Urinary bladder (tissue), 4 donors: Measurements from ENCODE around the gene CCDC38. TPM values are rescaled to one million over a fixed set of nuclear protein-coding genes. Genes with fewer than 3 reads are reported as not detected.
"Not testable (repeated sequence)": the region's sequence is repeated elsewhere in the genome, so short reads cannot be mapped to it uniquely, and the experiment has no call there.

Source experiments
- DNase-seq: peaks from one replicate; pipeline ENCODE4 v3.0.0-alpha.2; 2015; ENCODE audit errors: extremely low spot score
- H3K27ac ChIP-seq: one replicate; pipeline ENCODE4 v1.5.1; 2013; ENCODE audit warnings: low read depth, mild to moderate bottlenecking, moderate library complexity
- H3K36me3 ChIP-seq: one replicate; pipeline ENCODE4 v1.6.1; 2013; ENCODE audit warnings: mild to moderate bottlenecking, moderate library complexity; ENCODE audit not compliant: insufficient read depth
- H3K4me1 ChIP-seq: one replicate; pipeline ENCODE4 v1.6.1; 2013; ENCODE audit warnings: mild to moderate bottlenecking, moderate library complexity; ENCODE audit not compliant: insufficient read depth
- H3K4me3 ChIP-seq: one replicate; pipeline ENCODE4 v1.5.1; 2013; ENCODE audit warnings: low read depth, low read length
- WGBS: extraction: QIAGEN DNeasy Blood & Tissue Kit; methylation state at CpG from one replicate; pipeline ENCODE4 v1.1.7; 2013; 5-methylcytosine and 5-hydroxymethylcytosine counted together
- polyA plus RNA-seq: library from polyadenylated mRNA; stranded (reverse); fragments of 200-250 nt; gene quantifications from one replicate; pipeline ENCODE4 v1.2.3, GENCODE V29; 2013
- total RNA-seq: library from RNA; depleted of rRNA; stranded (reverse); fragments of >200 nt; gene quantifications from one replicate; pipeline ENCODE4 v1.2.3, GENCODE V29; 2014
- donor health status: healthy with polysubstance abuse.
- donor health status: healthy.

Gene CCDC38
- total and polyA plus RNA-seq, 2 donors, result 0.03 TPM; not detected in 1

GRCh38 chr12:95974358-95974757 lies 31.9 kb upstream of the CCDC38 start:
- Histone ChIP-seq H3K36me3 (no peaks in the 10 kb centered on the region), H3K4me1 (no peaks in the 10 kb centered on the region), H3K27ac (no peak overlapping the region), H3K4me3 (no peak overlapping the region)
- 62% methylated on average over 2 of the region's 2 CpGs for WGBS
- no peak for DNase-seq

DNA sequence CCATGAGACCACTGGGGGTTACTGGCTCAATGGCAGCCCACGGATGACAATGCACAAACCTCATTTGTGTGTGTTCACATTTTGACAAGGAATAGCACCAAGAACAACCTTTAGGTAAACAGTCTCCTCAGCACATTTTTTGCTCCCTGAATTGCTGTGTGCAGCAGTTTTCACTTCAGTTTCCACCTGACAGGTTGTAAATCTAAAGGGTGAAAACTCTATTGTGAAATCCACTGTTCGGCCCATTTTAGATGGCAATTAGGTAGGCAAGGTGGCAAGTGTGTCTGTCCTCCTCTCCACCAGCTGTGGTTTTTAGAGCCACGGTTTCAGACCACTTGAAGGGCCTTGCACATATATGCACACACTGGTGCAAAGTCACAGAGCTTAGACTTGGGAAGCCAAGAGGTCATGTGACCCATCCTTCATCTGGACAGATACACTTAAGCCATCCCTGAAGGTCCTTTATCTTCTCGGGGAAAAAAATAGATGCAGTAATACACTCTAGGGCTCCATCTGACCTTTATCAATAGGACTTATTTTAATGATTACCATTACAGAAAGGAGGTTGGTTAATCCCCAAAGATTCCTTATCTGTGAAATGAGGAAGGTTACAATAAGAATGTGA lies 30.5 kb upstream of the CCDC38 start:
- Histone ChIP-seq H3K27ac (no peak overlapping the region), H3K4me3 (no peak overlapping the region), H3K4me1 (no peaks in the 10 kb centered on the region), H3K36me3 (no peaks in the 10 kb centered on the region)
- DNase-seq, result no peak
- 73% methylated on average over 4 of the region's 4 CpGs for WGBS

DNA sequence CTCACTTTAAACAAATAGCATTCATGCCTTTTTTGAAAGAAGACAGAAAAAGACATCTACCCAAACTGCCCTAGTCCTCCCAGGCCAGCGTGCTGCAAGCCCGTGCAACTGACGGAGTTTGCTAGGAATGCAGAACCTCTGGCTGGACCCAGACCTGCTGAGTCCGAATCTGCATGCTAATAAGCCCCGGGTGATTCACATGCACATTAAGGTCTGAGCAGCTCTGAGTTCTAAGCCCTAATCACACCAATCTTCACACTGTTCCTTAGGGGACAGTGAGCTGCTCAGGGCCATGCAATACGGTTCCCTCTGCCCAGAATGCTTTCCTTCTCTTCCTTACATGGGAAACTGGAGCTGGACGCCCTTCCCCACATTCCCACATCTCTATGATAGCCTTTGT lies 28.5 kb upstream of the CCDC38 start:
- WGBS, result 65% methylated on average over 7 of the region's 7 CpGs

DNA sequence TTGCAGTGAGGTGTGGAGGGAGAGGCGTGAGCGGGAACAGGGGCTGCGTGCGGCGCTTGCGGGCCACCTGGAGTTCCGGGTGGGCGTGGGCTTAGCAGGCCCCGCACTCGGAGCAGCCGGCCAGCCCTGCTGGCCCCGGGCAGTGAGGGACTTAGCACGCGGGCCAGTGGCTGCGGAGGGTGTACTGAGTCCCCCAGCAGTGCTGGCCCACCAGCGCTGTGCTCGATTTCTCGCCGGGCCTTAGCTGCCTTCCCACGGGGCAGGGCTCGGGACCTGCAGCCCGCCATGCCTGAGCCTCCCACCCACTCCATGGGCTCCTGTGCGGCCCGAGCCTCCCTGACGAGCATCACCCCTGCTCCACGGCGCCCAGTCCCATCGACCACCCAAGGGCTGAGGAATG lies 26.7 kb upstream of the CCDC38 start:
- DNase-seq, H3K4me1 ChIP-seq, H3K36me3 ChIP-seq, H3K27ac ChIP-seq, H3K4me3 ChIP-seq: not testable (repeated sequence)
- WGBS, result 97% methylated on average over 28 of the region's 28 CpGs

More for the DNA sequence above, 28.5 kb upstream of the CCDC38 start:
- H3K4me3 ChIP-seq, result no peak overlapping the region
- no peak overlapping the region for H3K27ac ChIP-seq
- H3K4me1 ChIP-seq, result no peaks in the 10 kb centered on the region
- no peaks in the 10 kb centered on the region for H3K36me3 ChIP-seq
- DNase-seq, result no peak

DNA sequence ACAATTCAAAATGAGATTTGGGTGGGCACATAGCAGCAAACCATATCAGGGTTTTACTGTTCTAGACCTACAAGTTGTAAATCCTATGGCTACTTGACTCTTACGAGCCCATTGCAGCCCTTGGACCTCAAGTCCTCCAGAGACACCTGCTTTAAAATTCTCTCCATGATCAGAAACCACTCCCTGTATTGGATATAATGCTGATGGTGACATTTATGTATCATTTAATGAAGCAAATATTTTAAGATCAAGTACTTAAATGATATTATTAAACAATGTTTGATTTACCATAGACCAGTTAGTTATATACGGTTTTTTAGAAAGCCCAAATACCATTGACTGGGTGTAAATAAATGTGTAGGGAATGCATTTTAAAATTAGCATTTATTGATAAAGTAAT lies 24.9 kb upstream of the CCDC38 start:
- Histone ChIP-seq H3K4me3 (no peak overlapping the region), H3K4me1 (no peaks in the 10 kb centered on the region), H3K27ac (no peak overlapping the region), H3K36me3 (no peaks in the 10 kb centered on the region)
- DNase-seq, result no peak
- 93% methylated on average over 2 of the region's 2 CpGs for WGBS

- no peaks in the 10 kb centered on the region for H3K36me3 ChIP-seq
- no peak overlapping the region for H3K27ac ChIP-seq
- no peak overlapping the region for H3K4me3 ChIP-seq
- no peaks in the 10 kb centered on the region for H3K4me1 ChIP-seq
- WGBS, result 78% methylated on average over 7 of the region's 7 CpGs
- no peak for DNase-seq
Measured at GRCh38 chr12:95966287-95966870, 24.0 kb upstream of the CCDC38 start.

DNA sequence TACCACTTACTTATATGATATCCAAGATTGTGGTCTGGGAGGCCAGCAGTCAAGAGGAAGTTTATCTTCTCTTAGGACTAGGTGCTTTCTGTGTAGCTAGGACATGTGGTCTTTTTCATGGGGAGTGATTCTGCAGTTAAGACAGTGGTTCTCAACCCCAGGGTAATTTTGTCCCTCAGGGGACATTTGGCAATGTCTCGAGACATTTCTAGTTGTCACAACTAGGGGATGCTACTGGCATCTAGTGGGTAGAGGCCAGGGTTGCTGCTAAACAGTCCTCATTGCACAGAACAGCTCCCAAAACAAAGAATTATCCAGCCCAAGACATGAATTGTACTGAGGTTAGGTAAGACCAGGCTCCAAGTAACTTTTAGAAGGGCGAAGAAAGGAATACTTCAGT lies 20.7 kb upstream of the CCDC38 start:
- Histone ChIP-seq H3K27ac (no peak overlapping the region), H3K4me3 (no peak overlapping the region), H3K4me1 (no peaks in the 10 kb centered on the region), H3K36me3 (no peaks in the 10 kb centered on the region)
- DNase-seq, result no peak
- WGBS, result 84% methylated on average over 2 of the region's 2 CpGs

DNA sequence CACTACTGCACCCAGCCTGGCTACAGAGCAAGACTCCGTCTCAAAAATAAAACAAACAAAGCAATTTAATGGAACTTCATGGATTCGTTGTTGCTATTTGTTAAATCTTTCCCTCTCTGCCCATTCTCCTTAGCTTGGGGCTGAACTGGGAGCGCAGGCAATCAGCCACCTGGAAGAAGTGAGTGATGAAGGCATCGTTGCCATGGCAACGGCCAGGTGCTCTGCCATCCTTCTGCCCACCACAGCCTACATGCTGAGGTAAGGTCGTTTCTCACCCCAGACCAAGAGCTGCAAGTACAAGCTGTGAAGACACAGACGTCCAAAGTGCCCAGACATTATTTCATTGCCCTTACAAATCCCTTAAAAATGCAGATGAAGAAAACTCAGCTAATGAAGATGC lies 19.8 kb upstream of the CCDC38 start:
- no peaks in the 10 kb centered on the region for H3K4me1 ChIP-seq
- 75% methylated on average over 7 of the region's 7 CpGs for WGBS
- no peaks in the 10 kb centered on the region for H3K36me3 ChIP-seq
- no peak overlapping the region for H3K27ac ChIP-seq
- no peak for DNase-seq
- H3K4me3 ChIP-seq, result no peak overlapping the region

- no peak for DNase-seq
- Histone ChIP-seq H3K4me3 (no peak overlapping the region), H3K4me1 (no peaks in the 10 kb centered on the region), H3K27ac (no peak overlapping the region), H3K36me3 (no peaks in the 10 kb centered on the region)
- 68% methylated on average over 5 of the region's 5 CpGs for WGBS
Measured at GRCh38 chr12:95960241-95960640, 17.8 kb upstream of the CCDC38 start.

GRCh38 chr12:95959107-95959506 lies 16.7 kb upstream of the CCDC38 start:
- no peak overlapping the region for H3K4me3 ChIP-seq
- no peak for DNase-seq
- H3K36me3 ChIP-seq, result no peaks in the 10 kb centered on the region
- no peak overlapping the region for H3K27ac ChIP-seq
- H3K4me1 ChIP-seq, result no peaks in the 10 kb centered on the region
- WGBS, result 53% methylated on average over 1 of the region's 1 CpG

GRCh38 chr12:95956557-95957145 lies 14.2 kb upstream of the CCDC38 start:
- H3K27ac ChIP-seq, result no peak overlapping the region
- H3K36me3 ChIP-seq, result no peaks in the 10 kb centered on the region
- H3K4me3 ChIP-seq, result no peak overlapping the region
- no peak for DNase-seq
- 64% methylated on average over 27 of the region's 27 CpGs for WGBS
- no peaks in the 10 kb centered on the region for H3K4me1 ChIP-seq

DNA sequence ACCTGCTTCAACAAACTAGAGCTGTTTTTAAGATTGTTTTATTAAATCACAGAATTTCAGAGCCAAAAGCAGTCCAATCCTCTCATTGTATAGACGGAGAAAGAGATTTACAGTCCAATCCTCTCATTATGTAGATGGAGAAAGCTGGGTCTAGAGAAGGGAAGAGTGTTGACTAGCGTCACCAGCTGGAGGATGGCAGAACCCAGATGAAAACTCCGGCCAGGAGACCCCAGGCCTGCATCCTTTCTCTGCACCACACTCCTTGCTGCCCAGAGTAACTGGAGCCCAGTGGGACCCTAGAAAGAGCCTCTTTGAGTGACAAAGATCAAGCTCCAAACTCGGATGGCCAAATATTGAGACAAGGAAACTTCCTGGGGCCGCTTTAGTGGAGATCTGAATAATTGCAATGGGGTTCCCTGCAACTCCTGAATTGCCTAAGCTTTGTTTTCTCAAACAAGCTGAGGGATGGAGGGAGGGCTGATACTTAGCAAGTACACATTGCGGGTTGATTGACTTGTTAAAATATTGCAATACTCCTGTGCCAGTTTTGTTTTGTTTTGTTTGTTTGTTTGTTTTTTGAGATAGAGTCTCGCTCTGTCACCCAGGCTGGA lies 13.2 kb upstream of the CCDC38 start:
- no peak for DNase-seq
- Histone ChIP-seq H3K4me1 (no peaks in the 10 kb centered on the region), H3K27ac (no peak overlapping the region), H3K36me3 (no peaks in the 10 kb centered on the region), H3K4me3 (no peak overlapping the region)
- 79% methylated on average over 7 of the region's 7 CpGs for WGBS

- Histone ChIP-seq H3K36me3 (no peaks in the 10 kb centered on the region), H3K4me1 (no peaks in the 10 kb centered on the region), H3K27ac (no peak overlapping the region), H3K4me3 (no peak overlapping the region)
- no peak for DNase-seq
- 28% methylated on average over 1 of the region's 1 CpG for WGBS
Measured at GRCh38 chr12:95953000-95953399, 10.6 kb upstream of the CCDC38 start.

DNA sequence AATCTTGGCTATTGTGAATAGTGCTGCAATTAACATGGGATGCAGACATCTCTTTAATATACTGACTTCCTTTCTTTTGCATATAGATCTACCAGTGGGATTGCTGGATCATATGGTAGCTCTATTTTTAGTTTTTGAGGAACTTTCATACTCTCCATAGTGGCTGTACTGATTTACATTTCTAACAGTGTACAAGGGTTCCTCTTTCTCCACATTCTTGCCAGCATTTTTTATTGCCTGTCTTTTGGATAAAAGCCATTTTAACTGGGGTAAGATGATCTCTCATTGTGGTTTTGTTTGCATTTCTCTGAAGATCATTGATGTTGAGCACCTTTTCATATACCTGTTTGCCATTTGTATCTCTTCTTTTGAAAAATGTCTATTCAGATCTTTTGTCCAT lies 9.1 kb upstream of the CCDC38 start:
- H3K36me3 ChIP-seq, result no peaks in the 10 kb centered on the region
- no peak overlapping the region for H3K4me3 ChIP-seq
- no peaks in the 10 kb centered on the region for H3K4me1 ChIP-seq
- DNase-seq, result no peak
- no peak overlapping the region for H3K27ac ChIP-seq
